Measurements from ENCODE around the gene HMCN1. TPM values are rescaled to one million over a fixed set of nuclear protein-coding genes. Genes with fewer than 3 reads are reported as not detected.

HMCN1 gene
- total RNA-seq, 1 donor from 2014 or later, result 2.0 TPM

GRCh38 chr1:186091222-186091720, 357.1 kb downstream of the HMCN1 start:
- no peak for DNase-seq

GRCh38 chr1:186093437-186093836, 359.2 kb downstream of the HMCN1 start:
- no peak for DNase-seq

- no peak for DNase-seq
Measured at GRCh38 chr1:186094172-186094571, 360.0 kb downstream of the HMCN1 start.

- no peak for DNase-seq
Measured at GRCh38 chr1:186099336-186100104, 365.3 kb downstream of the HMCN1 start.

GRCh38 chr1:186102107-186102506, 367.9 kb downstream of the HMCN1 start:
- DNase-seq, result no peak

- DNase-seq, result no peak
Measured at GRCh38 chr1:186102547-186103148, 368.5 kb downstream of the HMCN1 start.

GRCh38 chr1:186104459-186104858, 370.3 kb downstream of the HMCN1 start:
- DNase-seq, result no peak

- no peak for DNase-seq
Measured at GRCh38 chr1:186112280-186112679, 378.1 kb downstream of the HMCN1 start.

- no peak for DNase-seq
Measured at GRCh38 chr1:186113461-186113860, 379.3 kb downstream of the HMCN1 start.

- DNase-seq, result no peak
Measured at GRCh38 chr1:186118724-186119123, 384.5 kb downstream of the HMCN1 start.

- no peak for DNase-seq
Measured at GRCh38 chr1:186122837-186123236, 388.6 kb downstream of the HMCN1 start.

- DNase-seq, result no peak
Measured at GRCh38 chr1:186125035-186125434, 390.8 kb downstream of the HMCN1 start.

- DNase-seq, result no peak
Measured at GRCh38 chr1:186125511-186125910, 391.3 kb downstream of the HMCN1 start.

- DNase-seq, result no peak
Measured at GRCh38 chr1:186129758-186130157, 395.6 kb downstream of the HMCN1 start.

GRCh38 chr1:186139115-186139514, 404.9 kb downstream of the HMCN1 start:
- DNase-seq, result no peak

- DNase-seq, result no peak
Measured at GRCh38 chr1:186139701-186140100, 405.5 kb downstream of the HMCN1 start.

- no peak for DNase-seq
Measured at GRCh38 chr1:186142159-186142558, 408.0 kb downstream of the HMCN1 start.

GRCh38 chr1:186142916-186143315, 408.7 kb downstream of the HMCN1 start:
- no peak for DNase-seq

- no peak for DNase-seq
Measured at GRCh38 chr1:186143481-186143880, 409.3 kb downstream of the HMCN1 start.

GRCh38 chr1:186144505-186144904, 410.3 kb downstream of the HMCN1 start:
- DNase-seq, result no peak

GRCh38 chr1:186146974-186147373, 412.8 kb downstream of the HMCN1 start:
- no peak for DNase-seq

- DNase-seq, result no peak
Measured at GRCh38 chr1:186149591-186149990, 415.4 kb downstream of the HMCN1 start.

- DNase-seq, result no peak
Measured at GRCh38 chr1:186152227-186152619, 418.0 kb downstream of the HMCN1 start.
